B cell (primary cell): ENCODE data around the gene LSMEM2.

Source experiments
- EZH2 ChIP-seq: IDR thresholded peaks from 2 replicates; pipeline ENCODE4 v1.6.1; 2012; ENCODE audit warnings: borderline replicate concordance, low read depth, mild to moderate bottlenecking, moderate library complexity, low read length; ENCODE audit not compliant: insufficient read depth, poor library complexity, severe bottlenecking
- TF ChIP-seq, protein P1 (sequence below): fragments of 200-600 bp; IDR thresholded peaks from one replicate; pipeline ENCODE4 v1.8.0; 2022; ENCODE audit warnings: antibody characterized with exemption, mild to moderate bottlenecking

DNA sequence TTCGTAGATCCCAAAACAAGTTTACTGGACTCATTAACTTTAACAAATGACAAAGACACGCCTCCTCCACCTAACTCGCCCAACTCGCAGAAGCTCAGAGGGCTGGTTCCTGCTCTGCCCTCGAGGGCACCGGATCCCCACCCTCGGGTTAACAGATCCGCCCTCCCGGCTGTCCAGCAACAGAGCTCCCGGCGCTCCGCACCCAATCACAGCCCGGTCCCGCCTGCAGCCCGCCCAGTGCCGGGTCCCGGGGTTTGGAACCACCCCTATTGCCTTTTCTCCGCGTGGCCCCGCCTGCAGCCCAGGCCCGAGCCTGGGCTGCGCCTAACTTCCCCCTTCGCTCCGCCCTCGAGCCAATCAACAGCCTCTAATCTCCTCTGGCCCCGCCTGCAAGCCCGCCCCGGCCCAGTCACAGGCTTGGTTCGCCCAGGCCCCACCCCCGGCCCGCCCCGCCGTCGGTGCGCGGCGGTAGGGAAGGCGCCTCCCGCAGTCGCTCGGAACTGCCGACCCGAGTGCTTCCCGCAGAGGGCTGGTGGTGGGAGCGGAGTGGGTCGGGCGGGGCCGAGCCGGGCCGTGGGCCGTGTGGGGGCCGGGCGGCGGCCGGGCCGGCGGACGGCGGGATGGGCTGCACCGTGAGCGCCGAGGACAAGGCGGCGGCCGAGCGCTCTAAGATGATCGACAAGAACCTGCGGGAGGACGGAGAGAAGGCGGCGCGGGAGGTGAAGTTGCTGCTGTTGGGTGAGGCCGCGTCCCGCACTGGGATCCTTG, 43.0 kb upstream of the LSMEM2 start, which contains the start of gene GNAI2:
- TF ChIP-seq, protein P1, sequence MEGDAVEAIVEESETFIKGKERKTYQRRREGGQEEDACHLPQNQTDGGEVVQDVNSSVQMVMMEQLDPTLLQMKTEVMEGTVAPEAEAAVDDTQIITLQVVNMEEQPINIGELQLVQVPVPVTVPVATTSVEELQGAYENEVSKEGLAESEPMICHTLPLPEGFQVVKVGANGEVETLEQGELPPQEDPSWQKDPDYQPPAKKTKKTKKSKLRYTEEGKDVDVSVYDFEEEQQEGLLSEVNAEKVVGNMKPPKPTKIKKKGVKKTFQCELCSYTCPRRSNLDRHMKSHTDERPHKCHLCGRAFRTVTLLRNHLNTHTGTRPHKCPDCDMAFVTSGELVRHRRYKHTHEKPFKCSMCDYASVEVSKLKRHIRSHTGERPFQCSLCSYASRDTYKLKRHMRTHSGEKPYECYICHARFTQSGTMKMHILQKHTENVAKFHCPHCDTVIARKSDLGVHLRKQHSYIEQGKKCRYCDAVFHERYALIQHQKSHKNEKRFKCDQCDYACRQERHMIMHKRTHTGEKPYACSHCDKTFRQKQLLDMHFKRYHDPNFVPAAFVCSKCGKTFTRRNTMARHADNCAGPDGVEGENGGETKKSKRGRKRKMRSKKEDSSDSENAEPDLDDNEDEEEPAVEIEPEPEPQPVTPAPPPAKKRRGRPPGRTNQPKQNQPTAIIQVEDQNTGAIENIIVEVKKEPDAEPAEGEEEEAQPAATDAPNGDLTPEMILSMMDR = no peak
- TF ChIP-seq EZH2 = no peak
